K562 (cell line): ENCODE measurements around the gene LPIN1. TPM values are rescaled to one million over a fixed set of nuclear protein-coding genes. Genes with fewer than 3 reads are reported as not detected.
A peak's percentile ranks its signal among the peaks of the same experiment; 100 is the strongest.

Experiments
- ATAC-seq: fragments of 200-7000 bp; cut with Tn5 transposase; 3 replicates; pipeline ENCODE4 v1.9.1; 2020; ENCODE audit warnings: moderate library complexity
- BruUV-seq: library from RNA; stranded (reverse); fragments of 400-500 nt; replicated peaks from 2 replicates; lab custom pipeline; 2021; lab: Mats Ljungman, UMichigan
- CTCF ChIA-PET: fragments of 300-600 bp; formaldehyde crosslinking; extraction: SDS; loops from one replicate; lab custom pipeline; 2021; ENCODE audit warnings: low intra/inter-chr PET ratio; lab: Yijun Ruan, JAX
- POLR2A ChIA-PET: fragments of 300-600, 350-650 bp; sonication (Branson Sonifier 250); formaldehyde crosslinking; extraction: SDS; loops from one replicate; lab custom pipeline; 2021; ENCODE audit warnings: antibody characterized with exemption, inconsistent platforms; lab: Yijun Ruan, JAX
- DNase-seq, 4 experiments: peaks; one replicate each; pipeline versions ENCODE4 v3.0.0 to v3.0.0-alpha.2; 2011 to 2018; ENCODE audit warnings: low spot score in 3 of 4, mixed read lengths in 3 of 4; ENCODE audit errors: extremely low read depth in 1 of 4
- FAIRE-seq: peaks from 2 replicates; lab custom pipeline; 2011; peaks lifted over from hg19 to GRCh38; lab: Jason Lieb, UNC
- H2AFZ ChIP-seq: 2 replicates; pipeline ENCODE4 v1.6.0; 2011; ENCODE audit warnings: low read depth, low read length, control low read depth, inconsistent platforms
- H3K27ac ChIP-seq: fragments of 200-600 bp; 3 replicates; pipeline ENCODE4 v1.8.0; 2011; ENCODE audit warnings: low read depth, mild to moderate bottlenecking, control low read depth, inconsistent platforms, low read length, moderate library complexity, mixed read lengths; ENCODE audit errors: extremely low read depth
- H3K27me3 ChIP-seq, 2 experiments: fragments of 300-600 bp in 1 of 2; 2 replicates in 1 of 2; 3 replicates in 1 of 2; pipeline versions ENCODE4 v1.6.0 to v1.8.0; 2011; ENCODE audit warnings: inconsistent platforms in 2 of 2, low read length in 2 of 2, mild to moderate bottlenecking in 1 of 2, mixed read lengths in 1 of 2, moderate library complexity in 1 of 2; ENCODE audit not compliant: control insufficient read depth in 2 of 2, insufficient read depth in 2 of 2
- H3K36me3 ChIP-seq: fragments of 300-600 bp; 3 replicates; pipeline ENCODE4 v1.8.0; 2011; ENCODE audit warnings: mild to moderate bottlenecking, low read length, inconsistent platforms; ENCODE audit not compliant: control insufficient read depth, insufficient read depth
- H3K4me1 ChIP-seq, 2 experiments: fragments of 200-600 bp in 1 of 2; replicated peaks in 1 of 2; 2 replicates in 1 of 2; 3 replicates in 1 of 2; pipeline versions ENCODE4 v1.5.1 to v1.8.0; 2011; ENCODE audit warnings: inconsistent platforms in 2 of 2, low read length in 2 of 2, mild to moderate bottlenecking in 1 of 2, mixed read lengths in 1 of 2, moderate library complexity in 1 of 2; ENCODE audit not compliant: control insufficient read depth in 2 of 2, insufficient read depth in 2 of 2
- H3K4me2 ChIP-seq: 2 replicates; pipeline ENCODE4 v1.6.1; 2011; ENCODE audit warnings: low read length, control low read depth, inconsistent platforms, mixed read lengths; ENCODE audit not compliant: insufficient read depth
- H3K4me3 ChIP-seq: fragments of 200-600 bp; sonication (generic), shearing (Covaris generic); 2 replicates; pipeline ENCODE4 v1.5.1; 2016; ENCODE audit warnings: control low read depth, inconsistent platforms
- H3K79me2 ChIP-seq: fragments of 200-600 bp; 3 replicates; pipeline ENCODE4 v1.8.0; 2011; ENCODE audit warnings: low read length, inconsistent platforms; ENCODE audit not compliant: control insufficient read depth, insufficient read depth
- H3K9ac ChIP-seq, 2 experiments: 2 replicates each; pipeline versions ENCODE4 v1.6.0 to v1.6.1; 2011; ENCODE audit warnings: low read depth in 2 of 2, low read length in 2 of 2, control low read depth in 1 of 2, inconsistent platforms in 1 of 2, mild to moderate bottlenecking in 1 of 2, mixed read lengths in 1 of 2; ENCODE audit not compliant: insufficient read depth in 1 of 2
- H3K9me1 ChIP-seq: one replicate; pipeline ENCODE4 v1.6.0; 2011; ENCODE audit warnings: inconsistent platforms, mild to moderate bottlenecking, low read length, moderate library complexity; ENCODE audit not compliant: control insufficient read depth, insufficient read depth
- H3K9me3 ChIP-seq: replicated peaks from 2 replicates; pipeline ENCODE4 v1.5.1; 2011; ENCODE audit warnings: low read depth, low read length, inconsistent platforms; ENCODE audit not compliant: control insufficient read depth, insufficient read depth
- H4K20me1 ChIP-seq: replicated peaks from 2 replicates; pipeline ENCODE4 v1.6.1; 2011; ENCODE audit warnings: low read length, inconsistent platforms, mixed read lengths; ENCODE audit not compliant: control insufficient read depth, insufficient read depth
- CBFA2T3 ChIP-seq: fragments of 450-650 bp; IDR thresholded peaks from 2 replicates; pipeline ENCODE4 v1.6.1; 2017
- TCF3 ChIP-seq: sonication (generic); formaldehyde crosslinking; IDR thresholded peaks from 2 replicates; pipeline ENCODE4 v1.4.0; 2020; ENCODE audit warnings: mild to moderate bottlenecking, missing genetic modification reagents
- ZNF444 ChIP-seq: fragments of 250-450 bp; sonication (Bioruptor Pico); IDR thresholded peaks from 2 replicates; pipeline ENCODE4 v1.4.0; 2020; ENCODE audit warnings: mild to moderate bottlenecking, moderate library complexity
- WGBS: fragments of 100-300 bp; shearing (Covaris generic); methylation state at CpG from one replicate; pipeline ENCODE4 v1.1.6; 2016; ENCODE audit warnings: low coverage, mixed read lengths; ENCODE audit not compliant: insufficient coverage; ENCODE audit errors: missing lambda C conversion rate; 5-methylcytosine and 5-hydroxymethylcytosine counted together
- in situ Hi-C: fragments of 300-500 bp; cut with MboI; formaldehyde crosslinking; loops from 4 replicates; pipeline ENCODE4 v1.15.0; 2018; ENCODE audit warnings: inconsistent platforms, mixed read lengths
- intact Hi-C: fragments of 100-400 bp; cut with micrococcal nuclease; formaldehyde crosslinking; loops from 2 replicates; pipeline ENCODE4 v1.14.2; 2022
- polyA plus RNA-seq, 8 experiments: library from polyadenylated mRNA; depleted of rRNA in 4 of 8; stranded (reverse) in 5 of 8; unstranded in 3 of 8; fragments of >200 nt; fragmentation: Nextera tagmentation in 2 of 8; fragmentation: Illumina TruSeq in 1 of 8; extraction: Ambion mirVana in 2 of 8; extraction: Trizol in 1 of 8; gene quantifications; 2 replicates each; pipeline versions ENCODE4 v1.2.1 to v1.2.3, GENCODE V29; 2011 to 2014; ENCODE audit warnings: inconsistent platforms in 1 of 8, missing spikeins in 1 of 8
- total RNA-seq, 7 experiments: library from RNA; depleted of rRNA in 6 of 7; stranded (reverse); fragments of >200 nt in 6 of 7; fragmentation: Illumina TruSeq in 2 of 7; extraction: Trizol in 2 of 7; gene quantifications; 2 replicates each; pipeline versions ENCODE4 v1.2.1 to v1.2.3, GENCODE V29; 2011 to 2021; ENCODE audit warnings: low replicate concordance in 1 of 7
- TF ChIP-seq, protein P1 (sequence below): sonication (generic); formaldehyde crosslinking; IDR thresholded peaks from 2 replicates; pipeline ENCODE4 v1.4.0; 2020; ENCODE audit warnings: mild to moderate bottlenecking, missing genetic modification reagents

The LPIN1 gene
- total and polyA plus RNA-seq, 9 of the 15 experiments (the other 6 are each of a cell fraction or from before 2014, with no cell fraction given): 9.2 to 84.0 (median 27.8) TPM

GRCh38 chr2:11865805-11866204 is 119.4 kb downstream of the LPIN1 start:
- DNase-seq (no peak), FAIRE-seq (no peak), ATAC-seq (no peak)
- peak; percentile 37; the same call in 1 of the 2 replicates for TF ChIP-seq CBFA2T3
- TF ChIP-seq, protein P1, sequence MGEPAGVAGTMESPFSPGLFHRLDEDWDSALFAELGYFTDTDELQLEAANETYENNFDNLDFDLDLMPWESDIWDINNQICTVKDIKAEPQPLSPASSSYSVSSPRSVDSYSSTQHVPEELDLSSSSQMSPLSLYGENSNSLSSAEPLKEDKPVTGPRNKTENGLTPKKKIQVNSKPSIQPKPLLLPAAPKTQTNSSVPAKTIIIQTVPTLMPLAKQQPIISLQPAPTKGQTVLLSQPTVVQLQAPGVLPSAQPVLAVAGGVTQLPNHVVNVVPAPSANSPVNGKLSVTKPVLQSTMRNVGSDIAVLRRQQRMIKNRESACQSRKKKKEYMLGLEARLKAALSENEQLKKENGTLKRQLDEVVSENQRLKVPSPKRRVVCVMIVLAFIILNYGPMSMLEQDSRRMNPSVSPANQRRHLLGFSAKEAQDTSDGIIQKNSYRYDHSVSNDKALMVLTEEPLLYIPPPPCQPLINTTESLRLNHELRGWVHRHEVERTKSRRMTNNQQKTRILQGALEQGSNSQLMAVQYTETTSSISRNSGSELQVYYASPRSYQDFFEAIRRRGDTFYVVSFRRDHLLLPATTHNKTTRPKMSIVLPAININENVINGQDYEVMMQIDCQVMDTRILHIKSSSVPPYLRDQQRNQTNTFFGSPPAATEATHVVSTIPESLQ (CRISPR knock-in tag): no peak
- no peak for TF ChIP-seq ZNF444
- TF ChIP-seq TCF3 (CRISPR knock-in tag): peak; percentile 19; the same call in 1 of the 2 replicates
- Histone ChIP-seq H3K36me3 (no peaks in the 10 kb centered on the region), H3K9me3 (no peaks in the 10 kb centered on the region), H4K20me1 (no peaks in the 10 kb centered on the region), H3K27me3 (no peaks in the 10 kb centered on the region), H2AFZ (no peak overlapping the region), H3K79me2 (no peaks in the 10 kb centered on the region), H3K4me3 (no peak overlapping the region), H3K27ac (no peak overlapping the region), H3K9me1 (no peaks in the 10 kb centered on the region), H3K4me2 (no peak overlapping the region), H3K9ac (peak overlapping the region in 1 of 2 experiments; percentile 26; a peak in 1 of 4 replicates), H3K4me1 (peaks cover 12 to 60% of the 10 kb centered on the region in 2 experiments)
- ChIA-PET CTCF (no interaction called here), POLR2A (interaction anchor here (0.9 to 1.5 kb wide), 3 partner anchors 13 to 27 kb away, joined by 4 read pairs; no protein-coding TSS in a partner anchor)
- intact Hi-C loops (no loop called here), in situ Hi-C loops (loop anchor here (5.0 kb wide), 1 partner anchor 66 kb away; no protein-coding TSS in a partner anchor)
- 72% methylated on average over 11 of the region's 13 CpGs for WGBS
- BruUV-seq: no TSS peak
